SHP77 (cell line): ENCODE results near the gene KCNIP1.

ENCODE experiments used
- DNase-seq, 2 experiments: peaks; one replicate each; lab custom pipeline; 2025; lab: John Stamatoyannopoulos, UW

KCNIP1 gene

DNA sequence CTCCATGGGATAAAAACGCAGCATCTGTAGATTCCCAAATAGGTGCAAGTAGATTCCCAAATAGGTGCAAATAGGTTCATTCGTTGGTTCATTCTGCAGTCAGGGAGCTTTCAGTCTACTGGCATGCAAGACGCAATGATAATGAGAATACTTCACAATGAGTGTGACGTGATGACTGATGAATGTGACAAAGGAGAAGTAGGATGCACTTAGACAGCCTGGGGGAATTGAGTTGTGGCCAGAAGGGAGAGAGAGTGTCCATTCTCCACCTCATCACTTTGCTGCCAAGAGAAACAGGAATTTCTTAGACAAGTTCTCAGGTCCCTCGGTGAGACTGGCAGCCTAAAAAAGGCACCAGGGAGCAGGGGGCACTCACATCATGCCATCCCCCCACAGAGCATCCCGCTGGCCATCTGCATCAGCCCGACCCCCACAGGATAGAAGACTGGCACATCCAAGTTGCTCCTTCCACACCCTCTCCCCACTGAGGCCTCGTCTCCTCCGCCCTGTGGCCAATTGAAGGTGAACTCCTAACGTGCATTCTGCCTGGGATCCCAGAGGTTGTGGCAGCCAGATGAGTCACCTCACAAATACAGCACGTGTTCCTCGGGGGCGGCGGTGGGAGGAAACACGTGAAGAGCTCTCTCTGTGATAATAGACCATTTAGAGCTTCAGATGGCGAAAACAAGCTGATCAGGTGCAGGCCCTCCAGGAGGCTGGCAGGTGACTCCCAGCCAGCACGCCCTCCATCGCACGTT is 19.9 kb upstream of the KCNIP1 start:
- DNase-seq, result no peak

DNA sequence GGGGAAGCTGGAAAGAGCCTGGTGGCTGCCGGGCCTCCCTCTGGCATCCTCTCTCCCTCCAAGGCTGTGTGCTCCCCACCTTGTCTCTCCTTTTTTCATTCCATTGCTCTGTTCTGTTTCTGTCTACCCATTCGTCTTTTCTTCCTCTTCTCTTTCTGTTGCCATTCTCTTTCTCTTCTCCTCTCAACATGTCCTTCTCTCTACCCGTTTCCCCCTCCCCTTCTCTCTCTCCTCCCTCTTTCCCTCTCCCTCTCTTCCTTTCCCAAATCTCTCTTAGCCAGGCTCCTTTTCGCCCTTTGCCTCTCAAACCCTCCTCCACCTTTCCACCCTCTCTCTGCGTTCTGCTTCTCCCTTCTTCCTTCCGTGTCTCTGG is 19.4 kb upstream of the KCNIP1 start:
- DNase-seq, result no peak

DNA sequence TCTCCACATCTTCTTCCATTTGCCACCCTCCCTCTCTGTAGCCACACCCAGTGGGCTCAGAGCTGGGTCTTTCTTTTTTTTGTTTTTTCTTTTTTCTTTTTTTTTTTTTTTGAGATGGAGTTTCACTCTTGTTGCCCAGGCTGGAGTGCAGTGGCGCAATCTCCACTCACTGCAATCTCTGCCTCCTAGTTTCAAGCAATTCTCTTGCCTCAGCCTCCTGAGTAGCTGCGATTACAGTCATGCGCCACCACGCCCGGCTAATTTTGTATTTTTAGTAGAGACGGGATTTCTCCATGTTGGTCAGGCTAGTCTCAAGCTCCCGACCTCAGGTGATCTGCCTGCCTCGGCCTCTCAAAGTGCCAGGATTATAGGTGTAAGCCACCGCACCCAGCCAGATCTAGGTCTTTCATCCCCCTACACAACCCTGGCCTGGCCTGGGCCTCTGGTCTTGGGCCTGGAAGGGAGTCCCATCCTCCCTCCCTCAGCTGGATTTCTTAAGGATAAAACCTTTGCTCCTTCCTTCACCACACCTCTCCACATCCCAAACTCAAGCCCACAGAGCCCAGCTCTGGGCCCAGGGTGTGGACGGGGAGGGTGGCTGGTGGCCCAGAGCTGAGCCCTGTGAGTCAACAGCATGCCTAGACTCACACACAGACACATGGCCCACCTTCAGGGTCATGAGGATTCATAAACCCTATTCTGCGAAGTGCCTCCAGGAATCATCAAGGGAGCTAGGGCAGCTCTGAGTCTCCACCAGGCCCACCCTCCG is 18.8 kb upstream of the KCNIP1 start:
- DNase-seq, result no peak

- DNase-seq, result no peak
These were observed 18.3 kb upstream of the KCNIP1 start for GRCh38 chr5:170485616-170485911.

DNA sequence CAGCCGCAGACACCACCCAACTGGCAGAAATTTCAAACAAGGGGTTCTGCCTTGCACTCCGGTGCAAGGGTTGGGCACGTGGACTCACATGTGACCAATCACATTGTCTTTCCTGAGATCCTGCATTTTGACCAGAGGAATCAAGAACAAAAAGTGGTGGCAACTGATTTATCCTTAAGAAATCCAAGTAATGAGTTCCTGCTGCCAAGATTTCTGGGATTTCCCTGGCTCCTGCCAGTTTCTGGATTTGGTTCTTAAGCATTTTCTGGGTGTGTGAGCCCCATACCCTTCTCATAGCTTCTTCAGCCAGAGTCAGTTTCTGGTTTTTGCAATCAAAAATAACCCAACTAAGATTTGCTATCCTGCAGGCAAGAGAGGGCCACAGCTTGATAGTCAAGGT is 17.4 kb upstream of the KCNIP1 start:
- DNase-seq, result no peak

GRCh38 chr5:170488570-170488969 is 15.2 kb upstream of the KCNIP1 start:
- DNase-seq, result no peak

- no peak for DNase-seq
These were observed 14.6 kb upstream of the KCNIP1 start for GRCh38 chr5:170489199-170489598.

GRCh38 chr5:170490381-170490780 is 13.4 kb upstream of the KCNIP1 start:
- no peak for DNase-seq

- DNase-seq, result no peak
These were observed 12.3 kb upstream of the KCNIP1 start for GRCh38 chr5:170491479-170491878.

DNA sequence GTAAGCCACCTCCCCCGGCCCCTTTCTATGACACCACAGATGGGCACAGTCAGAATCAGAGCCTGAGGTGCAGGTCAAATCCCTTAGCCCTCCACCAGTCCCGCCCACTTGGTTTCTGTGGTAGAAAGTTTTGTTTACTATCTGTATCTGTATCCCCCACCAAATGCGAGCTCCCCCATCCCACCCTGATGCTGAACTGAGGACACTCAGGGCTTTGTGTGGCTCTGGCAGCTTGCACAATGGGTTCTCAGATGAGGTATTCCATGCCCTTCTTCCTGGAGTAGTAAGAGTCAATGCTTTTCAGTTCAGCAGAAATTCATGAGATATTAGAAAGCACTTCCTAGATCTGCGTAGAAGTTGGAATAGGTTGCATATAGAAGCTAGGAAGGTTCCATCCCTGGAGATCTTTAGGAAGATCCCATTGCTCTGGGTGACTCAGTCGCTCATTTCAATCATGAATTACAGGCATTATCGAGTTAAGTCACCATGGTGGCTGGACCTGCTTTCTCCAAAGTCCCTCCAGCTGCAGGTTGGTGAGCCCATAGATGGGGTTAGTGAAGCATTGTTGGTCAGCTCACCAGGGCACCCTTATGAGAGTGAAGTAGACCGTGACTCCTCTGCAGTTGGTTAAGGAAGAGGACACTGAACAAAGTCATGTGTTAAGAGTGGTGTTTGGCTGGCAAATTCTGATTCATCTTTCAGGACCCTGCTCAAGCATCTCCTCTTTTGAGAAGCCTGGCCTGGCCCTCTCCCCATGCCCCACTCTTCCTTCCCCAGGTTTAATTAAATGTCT is 10.6 kb upstream of the KCNIP1 start:
- DNase-seq, result no peak

- no peak for DNase-seq
These were observed 9.8 kb upstream of the KCNIP1 start for GRCh38 chr5:170494041-170494440.

DNA sequence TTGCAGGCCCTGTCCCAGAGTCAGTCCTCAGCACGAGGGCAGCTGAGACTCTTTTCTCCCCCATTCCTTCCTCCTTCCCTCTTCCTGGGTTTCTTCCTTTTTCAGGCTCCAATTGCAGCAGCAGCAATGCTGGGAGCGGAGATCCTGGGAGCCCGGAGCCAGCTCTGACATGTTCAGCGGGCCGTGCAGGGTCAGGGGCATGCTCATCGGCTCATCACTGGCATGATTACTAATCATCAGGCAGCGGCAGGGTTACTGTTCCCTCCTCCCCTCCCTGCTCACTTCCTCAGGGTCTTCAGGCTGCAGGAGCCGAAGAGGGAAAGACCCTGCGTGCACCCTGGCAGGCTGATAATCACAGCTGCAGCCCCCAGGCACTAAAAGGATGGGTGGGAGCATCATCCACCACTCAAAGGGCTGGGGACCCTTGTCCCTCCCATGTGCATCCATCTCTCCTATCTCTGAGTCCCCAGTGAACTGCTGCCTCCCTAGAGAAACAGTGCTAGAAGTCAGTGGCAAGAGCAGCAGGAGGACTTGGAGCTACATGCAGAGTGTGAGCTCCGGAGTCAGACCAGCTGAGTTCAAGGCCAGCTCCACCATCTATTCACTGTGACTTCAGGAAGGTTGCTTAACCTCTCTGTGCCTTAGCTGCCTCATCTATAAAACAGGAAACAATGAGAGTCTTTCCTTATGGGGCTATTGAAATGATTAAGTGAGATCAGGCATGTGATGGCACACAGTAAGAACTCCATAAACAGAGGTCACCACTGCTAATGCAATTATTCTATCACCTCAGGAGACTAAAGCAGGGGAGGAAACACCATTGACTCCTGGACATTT is 7.8 kb upstream of the KCNIP1 start:
- no peak for DNase-seq

- DNase-seq, result no peak
These were observed 7.2 kb upstream of the KCNIP1 start for GRCh38 chr5:170496662-170497028.

DNA sequence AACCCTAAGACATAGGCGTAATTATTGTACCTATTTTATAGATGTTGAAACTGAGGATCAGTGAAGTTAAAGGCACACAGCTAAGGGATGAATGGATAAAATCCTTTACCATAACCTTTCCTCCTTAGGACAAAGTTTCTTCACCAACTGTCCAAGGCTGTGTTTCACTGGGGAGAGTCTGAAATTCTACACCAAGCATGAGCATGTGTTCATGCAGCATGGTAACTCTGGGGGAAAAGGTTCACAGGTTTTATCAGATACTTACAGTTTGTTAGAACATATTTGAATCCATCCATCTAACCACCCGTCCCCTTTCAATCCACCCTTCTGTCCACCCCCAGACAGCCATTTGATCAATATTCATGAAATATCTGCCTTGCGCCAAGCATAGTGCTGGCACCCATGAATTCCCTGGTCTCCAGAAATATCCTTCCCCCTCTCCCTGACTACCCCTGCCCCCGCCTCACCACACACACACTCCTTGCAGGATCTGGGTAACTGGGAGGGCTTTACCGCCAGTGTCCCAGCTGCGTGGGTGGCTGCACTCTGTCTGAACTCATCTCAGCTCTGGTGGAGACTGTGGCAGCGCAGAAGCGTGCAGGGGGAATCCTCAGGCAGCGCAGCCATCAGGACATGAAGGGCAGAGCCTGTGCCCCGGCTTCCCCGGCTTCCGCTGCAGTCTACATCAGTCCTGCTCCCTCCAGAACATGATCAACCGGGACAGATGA is 6.3 kb upstream of the KCNIP1 start:
- no peak for DNase-seq

DNA sequence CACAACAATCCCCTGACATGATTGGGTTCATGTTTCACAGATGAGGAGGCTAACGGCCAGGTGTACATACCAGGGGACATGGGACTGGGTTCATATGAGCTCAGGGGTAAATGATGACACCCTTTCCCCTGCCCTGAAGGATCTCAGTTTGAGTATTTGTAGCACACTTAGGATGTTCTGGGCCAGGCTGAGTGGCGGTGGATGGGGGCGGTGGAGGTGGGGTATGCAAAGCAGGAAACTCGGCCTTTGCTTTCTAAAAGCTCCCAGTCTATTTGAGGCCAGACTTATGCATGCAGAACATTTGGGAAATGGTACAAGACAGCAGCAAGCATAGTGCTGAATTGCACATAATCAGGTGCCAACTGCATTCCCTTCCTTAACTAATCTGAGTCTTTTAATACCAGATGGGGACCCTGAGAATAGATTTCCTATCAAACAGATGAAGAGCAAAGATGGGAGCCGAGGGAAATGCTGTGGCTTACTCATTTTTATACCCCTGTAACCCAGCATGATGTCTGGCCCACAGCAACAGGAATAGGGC is 4.9 kb upstream of the KCNIP1 start:
- DNase-seq, result no peak

DNA sequence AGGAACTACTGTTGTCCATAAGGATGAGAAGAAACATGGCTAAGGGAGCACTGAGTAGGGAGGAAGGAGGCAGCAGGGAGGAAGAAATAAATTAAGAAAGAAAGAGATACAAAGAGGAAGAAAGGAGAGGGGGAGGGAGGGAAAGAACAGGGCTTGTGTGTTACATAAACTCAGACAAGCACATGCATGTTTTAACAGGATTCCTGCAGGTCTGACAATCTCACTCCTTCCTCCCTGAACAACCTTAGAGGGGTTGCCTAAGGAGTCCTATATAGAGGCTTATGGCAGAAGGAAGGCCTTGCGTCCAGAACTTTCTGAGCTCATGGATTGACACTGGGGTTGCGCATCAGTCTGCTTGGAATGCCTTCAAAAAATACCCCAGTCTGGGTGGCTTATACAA is 4.2 kb upstream of the KCNIP1 start:
- no peak for DNase-seq

DNA sequence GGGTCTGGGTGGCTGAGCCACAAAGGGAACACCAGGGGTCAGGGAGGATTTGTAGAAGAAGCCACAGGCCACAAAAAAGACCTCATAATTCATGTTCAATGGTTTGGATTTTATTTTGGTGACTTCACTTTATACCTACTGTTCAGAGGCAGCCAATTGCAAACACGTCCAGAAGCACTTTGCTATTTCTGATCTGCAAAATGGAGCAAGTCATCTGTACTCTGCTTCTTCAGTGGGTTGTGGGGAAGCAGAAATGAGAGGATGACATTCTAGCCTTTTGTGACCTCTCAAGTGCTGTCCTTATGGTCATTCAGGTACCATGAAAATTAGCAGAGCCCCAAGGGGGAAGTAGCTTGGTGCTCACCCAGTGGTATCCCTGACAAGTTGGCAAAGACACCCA is 2.5 kb upstream of the KCNIP1 start:
- DNase-seq, result no peak

DNA sequence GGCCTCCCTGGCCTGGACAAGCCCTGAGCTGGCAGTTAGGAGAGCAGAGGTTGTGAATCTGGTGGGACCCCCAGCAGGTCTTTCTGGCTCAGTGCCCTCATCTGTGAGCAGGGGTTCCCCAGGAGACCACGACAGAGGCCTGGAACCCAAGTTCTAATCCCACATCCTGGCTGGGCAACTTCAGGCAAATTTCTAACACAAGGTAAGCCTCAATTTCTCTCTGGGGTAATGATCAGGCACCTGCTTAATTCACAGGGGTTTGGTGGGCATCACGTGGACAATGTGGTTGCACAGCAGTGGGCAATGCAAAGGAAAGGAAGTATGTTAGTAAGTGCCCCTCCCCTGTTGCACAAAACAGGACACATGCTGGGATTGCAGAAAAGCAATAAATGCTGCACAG is 1.9 kb upstream of the KCNIP1 start:
- DNase-seq, result no peak

DNA sequence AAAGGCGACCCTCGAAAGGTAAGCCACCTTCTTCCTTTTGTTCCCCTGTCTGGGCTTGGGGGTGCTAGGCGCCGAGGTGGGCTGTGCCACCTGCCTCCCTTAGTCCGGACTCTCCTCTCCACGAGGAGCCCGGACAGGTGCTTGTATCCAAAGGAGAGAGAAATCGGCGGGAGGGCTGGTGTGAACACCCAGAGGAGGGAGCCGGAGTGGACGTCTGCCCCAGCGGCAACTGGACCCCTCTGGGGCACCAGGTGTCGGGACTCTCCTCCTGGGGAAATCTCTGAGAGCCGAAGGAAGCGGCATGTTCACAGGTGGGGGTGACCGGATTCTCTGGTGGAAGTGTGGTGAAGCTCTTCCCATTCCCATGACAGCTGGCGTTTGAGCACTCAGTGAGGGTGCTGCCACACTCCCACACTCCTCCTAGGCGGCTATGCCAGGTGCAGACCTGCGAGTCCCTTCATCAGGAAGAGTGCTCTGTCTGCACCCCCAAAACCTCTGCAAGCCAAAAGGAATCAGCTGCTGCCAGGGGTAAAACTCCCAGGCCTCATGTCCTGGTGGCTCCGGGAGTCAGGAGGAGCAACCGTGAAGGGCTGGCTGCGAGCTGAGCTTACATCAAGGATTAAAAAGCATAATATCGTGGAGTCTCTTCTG is 921 bp downstream of the KCNIP1 start:
- no peak for DNase-seq

DNA sequence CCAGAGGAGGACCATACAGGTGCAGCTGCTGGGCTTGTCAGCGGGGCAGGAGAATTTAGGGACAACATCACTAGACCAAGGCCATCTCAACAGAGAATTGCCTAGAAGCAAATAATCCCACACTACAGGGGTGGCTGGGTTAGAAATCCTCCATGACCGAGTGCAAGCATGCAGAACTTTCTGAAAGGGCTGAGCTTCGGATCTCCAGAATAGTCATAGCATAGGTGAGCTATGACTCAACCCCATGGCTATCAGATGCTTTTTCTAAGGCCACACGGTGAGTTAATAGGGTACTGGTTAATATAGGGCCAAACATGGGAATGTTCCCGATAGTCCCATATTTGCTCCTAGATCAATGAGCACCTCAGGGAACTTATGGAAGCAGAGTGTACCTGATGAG is 4.2 kb downstream of the KCNIP1 start:
- DNase-seq, result no peak
